ENCODE results near the gene POLDIP2.
A peak's percentile ranks its signal among the peaks of the same experiment; 100 is the strongest.

The POLDIP2 gene

DNA sequence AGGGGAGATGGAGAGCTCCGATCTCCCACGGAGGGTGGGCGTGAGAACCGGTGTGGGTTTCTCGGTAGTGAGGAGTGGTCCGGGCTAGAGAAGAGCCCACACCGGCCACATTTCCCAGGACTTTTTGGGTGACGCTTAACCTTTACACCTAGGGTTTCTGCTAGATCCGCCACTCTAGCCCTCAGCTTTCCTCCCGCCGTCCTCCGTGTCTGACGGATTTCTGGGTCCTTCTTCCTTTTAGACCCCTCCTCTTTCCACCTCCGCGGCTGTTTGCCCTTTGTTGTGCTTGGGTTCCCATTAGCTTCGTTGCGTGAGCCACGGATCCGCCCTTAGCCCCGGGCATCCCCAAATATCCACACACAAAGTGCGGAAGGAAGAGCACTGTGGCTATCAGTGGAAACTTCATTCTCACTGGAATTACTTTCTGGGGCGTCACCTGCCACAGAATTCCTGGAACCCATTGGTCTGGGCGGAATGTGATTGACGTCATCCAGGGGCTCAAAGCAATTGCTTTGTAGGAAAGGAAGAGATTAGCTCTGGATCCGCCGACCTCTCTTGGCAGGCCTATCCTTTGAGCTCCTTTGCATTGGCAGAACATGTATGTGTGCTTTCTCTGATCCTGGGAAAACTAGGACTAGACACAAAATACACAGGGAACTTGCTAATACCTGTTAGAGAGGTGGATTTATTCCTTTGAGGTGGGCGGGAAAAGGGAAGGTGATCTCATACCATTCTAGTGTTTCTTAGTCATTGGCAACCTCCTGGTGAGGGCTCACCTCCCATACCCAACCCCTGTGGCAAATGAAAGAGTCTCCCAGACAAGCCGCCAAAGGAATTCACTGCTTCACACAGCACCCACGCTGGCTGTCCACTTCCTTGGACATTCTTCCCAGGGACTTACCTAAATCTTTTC lies 21.1 kb downstream of the POLDIP2 start:
- DNase-seq (ENCODE audit: low read depth), result no peak

DNA sequence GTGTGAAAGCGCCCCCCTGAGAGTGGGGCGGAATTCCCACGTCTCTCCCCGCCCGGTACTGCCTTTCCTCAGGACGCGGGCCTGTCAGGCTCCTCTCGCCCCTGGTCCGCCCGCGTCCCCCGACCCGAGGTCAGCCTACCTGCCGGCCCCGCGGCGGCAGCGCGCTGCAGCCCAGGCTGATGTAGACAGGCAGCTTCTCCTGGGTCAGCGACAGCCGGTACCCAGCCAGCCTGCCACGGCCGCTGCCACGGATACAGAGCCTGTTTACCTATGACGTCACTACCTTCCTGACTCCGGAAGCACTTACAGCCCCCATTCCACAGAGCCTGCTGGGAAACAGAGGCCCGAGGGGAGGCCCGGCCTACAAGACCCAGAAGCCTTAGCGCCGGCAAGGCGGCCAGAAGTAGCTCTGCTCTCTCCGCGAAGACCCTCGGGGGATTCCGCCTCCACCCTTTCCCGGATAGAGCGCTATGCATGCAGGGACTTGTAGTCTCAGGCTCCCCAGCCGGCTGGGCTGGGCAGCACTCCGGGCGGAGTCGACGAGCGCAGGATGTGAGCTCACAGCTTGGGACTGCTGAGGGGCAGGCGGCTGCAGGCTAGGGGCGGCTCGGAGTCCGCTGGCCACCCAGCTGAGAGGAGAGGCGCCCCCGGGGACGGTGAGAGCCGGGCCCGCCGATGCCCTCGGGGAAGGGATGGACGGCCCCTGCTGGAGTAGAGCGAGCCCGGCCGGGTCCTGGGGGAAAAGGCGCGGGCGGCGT lies 21.9 kb downstream of the POLDIP2 start, which contains the start of the genes IFT20 and TNFAIP1:
TSS of gene IFT20 (minus strand) at position 272 of the 758 bp plus-strand sequence. CDS start 3,487 bp downstream, outside the sequence.
TSS of gene TNFAIP1 (plus strand) at position 561 of the 758 bp plus-strand sequence. CDS start 3,761 bp downstream, outside the sequence.
- DNase-seq (ENCODE audit: low read depth), result peak; percentile 96

DNA sequence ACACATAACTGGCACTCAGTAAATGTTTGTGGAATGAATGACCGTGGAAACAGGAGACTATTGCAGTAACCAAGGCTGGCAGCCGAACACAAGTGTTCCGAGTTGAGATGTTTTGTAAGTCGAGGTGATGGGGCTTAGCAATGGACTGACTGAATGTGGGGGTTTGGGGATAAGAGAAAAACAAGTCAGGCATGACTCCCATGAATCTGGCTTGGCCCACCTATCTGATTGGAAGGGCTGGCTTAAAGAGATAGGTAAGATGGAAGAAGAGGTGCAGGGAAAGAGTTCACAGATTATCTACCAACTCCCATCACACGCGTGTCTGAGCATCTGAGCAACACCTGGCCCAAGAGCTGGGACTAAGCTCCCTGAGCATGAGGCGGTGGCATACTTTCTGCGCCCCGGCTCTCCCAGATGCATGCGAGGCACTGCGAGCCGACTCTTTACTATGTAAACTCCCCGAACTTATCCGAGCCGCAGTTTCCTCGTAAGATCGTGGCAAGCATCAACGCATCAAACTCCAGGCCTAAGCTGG lies 22.6 kb downstream of the POLDIP2 start:
- no peak for DNase-seq (ENCODE audit: low read depth)

DNA sequence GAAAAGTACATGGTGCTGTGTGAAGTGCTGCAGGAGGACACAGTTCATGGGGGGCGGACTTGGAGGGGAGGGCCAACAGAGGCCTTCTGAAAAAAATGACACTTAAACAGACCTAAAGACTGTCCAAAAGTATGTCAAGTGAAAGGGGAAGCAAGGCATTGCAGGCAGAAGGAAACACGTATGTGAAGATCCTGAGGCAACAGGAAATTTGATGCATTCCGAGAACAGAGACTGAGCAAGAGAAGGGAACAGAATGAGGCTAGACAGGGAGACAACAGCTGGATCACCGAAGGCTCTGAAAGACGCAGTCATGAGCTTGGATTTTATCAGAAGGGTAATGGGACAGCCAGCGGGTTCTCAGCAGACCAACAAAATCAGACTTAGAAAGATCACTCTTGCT lies 23.2 kb downstream of the POLDIP2 start:
- no peak for DNase-seq (ENCODE audit: low read depth)

DNA sequence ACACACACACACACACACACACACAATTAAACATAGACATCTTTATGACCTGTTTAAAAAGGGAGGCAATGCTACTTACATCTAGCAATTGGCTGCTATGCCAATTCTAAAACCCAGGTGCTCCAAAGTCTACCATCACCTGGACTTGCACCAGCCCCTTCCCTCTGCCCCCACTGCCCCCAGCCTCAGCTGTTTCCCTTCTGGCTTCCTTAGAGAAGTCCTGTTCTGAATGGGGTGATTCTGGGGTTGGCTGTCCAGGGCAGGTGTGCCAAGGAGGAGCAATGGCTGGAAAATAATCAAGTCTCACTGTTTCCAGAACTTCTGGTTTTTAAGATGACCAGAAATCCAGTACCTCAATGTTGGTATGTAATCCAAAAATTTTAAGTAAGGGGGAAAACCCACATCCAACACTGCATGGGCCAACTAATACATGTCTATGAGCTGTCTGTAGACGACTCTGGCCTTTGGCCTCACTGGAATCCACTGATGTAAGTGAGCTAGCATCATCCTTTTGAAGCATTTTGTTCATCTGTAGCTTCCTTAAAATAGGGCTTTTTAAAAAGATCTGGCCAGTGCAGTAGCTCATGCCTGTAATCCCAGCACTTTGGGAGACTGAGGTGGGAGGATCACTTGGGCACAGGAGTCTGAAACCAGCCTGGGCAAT lies 24.1 kb downstream of the POLDIP2 start:
- DNase-seq (ENCODE audit: low read depth), result no peak

DNA sequence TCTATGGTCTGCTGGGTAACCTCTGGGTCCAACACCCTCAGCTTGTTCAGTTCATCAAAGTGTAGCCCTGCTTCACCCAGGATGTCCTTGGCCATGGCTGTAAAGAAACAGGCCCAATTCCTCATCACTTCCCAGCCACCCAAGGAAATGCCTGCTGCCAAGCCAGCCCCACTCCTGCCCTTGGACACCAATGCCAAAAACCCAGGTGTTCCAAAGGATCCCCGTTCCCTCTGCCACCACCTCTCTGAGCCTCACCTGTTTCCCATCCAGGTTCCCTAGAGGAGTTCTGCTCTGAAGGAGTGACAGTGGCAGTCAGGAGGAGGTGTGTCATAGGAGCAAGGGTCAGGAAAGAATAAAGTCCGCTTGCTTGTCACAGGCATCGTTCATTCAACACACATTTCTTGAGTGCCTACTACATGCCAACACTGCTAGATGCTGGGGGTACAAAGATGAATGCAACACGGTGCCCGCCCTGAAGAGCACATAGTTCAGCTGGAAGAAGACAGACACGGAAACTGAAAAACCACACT lies 25.4 kb downstream of the POLDIP2 start:
- no peak for DNase-seq (ENCODE audit: low read depth)

DNA sequence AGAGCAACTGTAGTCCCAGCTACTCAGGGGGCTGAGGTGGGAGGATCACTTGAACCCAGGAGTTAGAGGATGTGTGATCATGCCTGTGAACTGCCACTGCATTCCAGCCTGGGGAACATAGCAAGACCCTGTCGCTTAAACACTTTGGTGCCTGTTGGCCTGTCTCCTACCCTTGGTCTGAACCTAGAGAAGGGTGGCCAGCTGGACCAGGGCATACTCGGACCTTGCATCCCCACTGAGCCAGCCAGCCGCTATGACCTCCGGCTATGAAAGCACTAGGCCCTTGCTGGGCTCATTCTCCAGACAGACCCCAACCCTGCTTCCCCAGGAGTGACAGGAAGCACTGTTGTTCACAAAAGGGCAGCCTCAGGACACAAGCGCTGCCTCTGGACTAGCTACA lies 26.7 kb downstream of the POLDIP2 start:
- DNase-seq (ENCODE audit: low read depth), result no peak

DNA sequence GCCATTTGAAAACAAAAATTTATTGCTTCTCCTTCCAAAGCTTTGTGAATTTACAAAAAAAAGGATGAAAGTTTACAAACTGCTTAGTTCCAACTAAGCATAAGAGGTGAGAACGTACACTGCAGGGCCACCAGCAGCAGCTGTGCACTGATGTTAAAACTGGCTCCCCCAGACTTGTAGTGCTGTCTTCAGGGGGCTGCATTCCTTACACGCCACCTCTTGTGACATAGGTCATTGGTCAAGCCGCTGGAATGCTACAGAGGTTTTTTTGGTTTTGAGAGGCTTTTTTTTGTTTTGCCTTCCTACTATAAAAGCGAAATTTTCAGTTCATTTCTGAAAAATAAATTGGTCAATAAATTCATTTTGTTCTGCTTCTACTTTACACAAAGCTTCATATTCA lies 29.0 kb downstream of the POLDIP2 start:
- no peak for DNase-seq (ENCODE audit: low read depth)

DNA sequence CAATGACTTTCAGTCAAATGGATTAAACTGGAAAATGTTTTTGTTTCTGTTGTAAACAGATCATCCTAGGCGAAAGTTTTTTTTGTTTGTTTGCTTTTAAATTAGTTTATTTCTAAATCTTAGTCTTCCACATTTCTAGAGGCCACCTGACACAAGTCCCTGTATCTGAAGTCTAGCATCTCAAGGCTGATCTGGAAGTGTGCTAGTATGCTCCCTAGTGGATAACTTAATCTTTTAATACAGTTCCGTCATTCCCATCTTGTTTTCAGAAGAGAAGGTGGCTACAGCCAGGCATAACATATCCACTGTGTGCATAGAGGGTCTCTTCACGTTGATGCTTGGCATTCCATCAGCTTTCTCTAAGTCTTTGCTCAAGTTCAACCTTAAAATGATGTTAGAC lies 29.6 kb downstream of the POLDIP2 start:
- DNase-seq (ENCODE audit: low read depth), result no peak

DNA sequence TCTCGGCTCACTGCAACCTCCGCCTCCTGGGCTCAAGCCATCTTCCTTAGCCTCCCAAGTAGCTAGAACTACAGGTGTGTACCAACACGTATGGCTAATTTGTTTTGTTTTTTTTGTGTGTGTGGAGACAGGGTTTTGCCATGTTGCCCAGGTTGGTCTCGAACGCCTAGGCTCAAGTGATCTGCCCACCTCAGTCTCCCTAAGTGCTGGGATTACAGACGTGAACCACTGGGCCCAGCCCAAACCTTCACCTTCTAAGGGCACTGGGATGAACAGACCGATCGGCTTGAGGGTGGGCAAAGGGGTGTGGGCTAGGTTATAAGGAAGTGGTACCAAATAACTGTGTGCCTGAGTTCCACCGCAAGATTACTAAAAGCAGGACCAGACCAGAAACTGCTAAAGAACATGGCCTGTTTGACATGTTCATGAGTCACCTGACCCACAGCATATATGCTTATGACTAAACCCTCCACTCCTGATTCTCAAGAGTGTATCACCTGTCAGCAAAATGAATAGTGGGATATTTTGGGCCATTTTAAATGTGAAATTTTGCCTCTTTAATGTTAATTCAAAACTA lies 30.2 kb downstream of the POLDIP2 start:
- DNase-seq (ENCODE audit: low read depth), result no peak

DNA sequence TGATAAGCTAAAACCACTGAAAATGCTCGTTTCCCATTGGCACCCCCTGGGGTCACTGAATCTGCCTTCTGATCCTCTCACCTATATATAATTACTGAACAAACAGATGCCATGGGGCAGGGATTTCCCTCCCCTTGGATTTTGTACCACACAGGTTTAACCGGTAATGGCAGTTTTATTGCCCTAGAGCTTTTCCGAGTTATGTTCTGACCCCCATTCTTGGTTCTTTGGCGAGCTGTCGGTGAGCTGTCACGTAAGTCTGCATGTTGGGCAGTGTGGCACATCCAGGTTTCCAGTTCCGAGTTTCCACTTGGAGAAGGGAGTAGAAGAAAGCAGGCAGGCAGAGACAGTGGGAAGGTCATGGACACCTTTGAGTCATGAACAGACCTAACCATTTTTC lies 31.2 kb downstream of the POLDIP2 start:
- DNase-seq (ENCODE audit: low read depth), result no peak

DNA sequence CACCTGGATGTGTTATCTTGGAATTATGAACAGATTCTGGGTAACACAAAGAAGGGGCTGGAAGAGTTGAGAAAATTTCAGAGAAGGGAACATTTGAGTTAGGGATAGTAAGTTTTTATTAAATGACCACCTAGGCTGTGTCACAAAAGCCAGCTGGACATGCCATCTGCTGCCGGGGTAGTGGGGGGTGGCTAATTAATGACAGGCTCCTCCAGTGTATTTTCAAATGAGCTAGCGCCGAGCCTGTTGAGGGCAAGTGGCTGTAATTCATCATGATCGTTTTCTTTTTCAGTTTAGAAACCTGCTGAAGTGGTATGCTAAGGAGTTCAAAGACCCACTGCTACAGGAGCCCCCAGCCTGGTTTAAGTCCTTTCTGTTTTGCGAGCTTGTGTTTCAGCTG lies 32.1 kb downstream of the POLDIP2 start:
- DNase-seq (ENCODE audit: low read depth), result no peak

DNA sequence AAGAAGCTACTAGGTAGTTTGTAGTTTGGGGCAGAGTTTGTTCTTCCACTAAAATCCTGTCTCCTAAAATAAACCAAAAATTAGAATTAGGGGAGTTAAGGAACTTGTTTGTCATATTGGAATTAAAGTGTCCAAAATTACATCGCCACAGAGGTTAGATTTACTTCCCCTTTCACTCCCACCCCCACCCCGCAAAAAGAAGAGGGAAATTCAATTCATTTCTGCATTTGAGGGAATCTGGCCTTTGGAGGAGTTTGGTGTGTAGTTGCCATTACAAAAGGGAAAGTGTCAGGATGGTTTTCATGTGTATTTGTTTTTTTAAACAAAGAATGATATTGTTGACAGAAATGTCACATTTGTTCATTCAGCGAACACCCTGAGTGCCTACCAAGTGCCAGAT lies 32.5 kb downstream of the POLDIP2 start:
- DNase-seq (ENCODE audit: low read depth), result no peak

DNA sequence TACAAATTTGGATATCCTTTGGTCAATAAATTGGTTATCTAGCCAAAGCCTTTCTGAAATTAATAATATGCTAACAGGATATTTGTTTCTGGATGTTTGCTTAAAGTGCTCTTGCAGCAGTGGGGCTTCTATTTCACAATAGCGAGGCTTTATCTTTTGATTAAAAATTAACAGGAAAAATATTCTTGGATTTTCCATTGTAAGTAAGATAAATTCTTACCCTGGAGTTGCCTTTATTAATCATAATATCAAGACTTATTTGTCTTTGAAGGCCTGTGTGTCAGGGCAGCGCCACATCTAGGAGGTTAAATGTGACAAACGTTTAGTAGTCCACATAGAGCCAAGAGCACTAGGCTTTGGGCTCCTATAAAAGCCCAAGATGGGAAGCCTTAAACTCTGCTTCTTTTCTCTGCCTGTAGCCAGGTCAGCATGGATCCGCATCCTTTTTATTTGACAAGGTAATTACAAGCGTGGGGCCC lies 33.0 kb downstream of the POLDIP2 start:
- DNase-seq (ENCODE audit: low read depth), result no peak

DNA sequence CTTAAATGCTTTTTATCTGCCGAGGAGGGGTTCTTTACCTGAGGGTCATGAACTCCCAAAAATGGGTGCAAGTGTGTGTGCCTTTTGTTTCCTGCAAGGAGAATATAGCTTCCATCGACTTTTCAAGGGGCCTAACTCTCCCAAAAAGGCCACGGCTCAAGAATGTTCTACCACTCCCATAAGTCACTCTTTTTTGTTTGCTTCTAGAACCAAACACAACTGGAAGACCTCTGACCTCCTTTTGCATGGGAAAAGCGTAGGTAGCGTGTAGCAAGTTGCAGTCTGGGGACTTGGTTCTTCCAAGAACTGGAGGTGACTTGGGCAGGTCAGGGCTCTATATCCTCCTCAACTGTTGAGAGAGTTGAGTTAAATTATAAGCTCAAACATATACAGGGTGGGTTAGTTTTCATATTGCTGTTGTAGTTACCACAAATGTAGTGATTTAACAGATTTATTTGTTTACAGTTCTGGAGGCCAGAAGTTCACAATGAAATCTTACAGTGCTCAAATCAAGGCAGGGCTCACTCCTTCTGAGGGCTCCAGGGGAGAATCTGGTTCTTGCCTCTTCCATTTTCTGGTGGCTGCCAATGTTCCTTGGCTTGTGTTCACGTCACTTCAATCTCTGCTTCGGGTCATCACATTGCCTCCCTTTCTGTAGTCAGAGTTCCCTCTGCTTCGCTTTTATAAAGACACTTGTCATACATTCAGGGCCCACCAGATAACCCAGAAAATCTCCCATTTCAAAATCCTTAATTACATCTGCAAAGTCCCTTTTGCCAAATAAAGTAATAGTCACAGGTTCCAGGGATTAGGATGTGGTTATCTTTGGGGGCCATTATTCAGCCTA lies 36.9 kb downstream of the POLDIP2 start:
- DNase-seq (ENCODE audit: low read depth), result no peak

DNA sequence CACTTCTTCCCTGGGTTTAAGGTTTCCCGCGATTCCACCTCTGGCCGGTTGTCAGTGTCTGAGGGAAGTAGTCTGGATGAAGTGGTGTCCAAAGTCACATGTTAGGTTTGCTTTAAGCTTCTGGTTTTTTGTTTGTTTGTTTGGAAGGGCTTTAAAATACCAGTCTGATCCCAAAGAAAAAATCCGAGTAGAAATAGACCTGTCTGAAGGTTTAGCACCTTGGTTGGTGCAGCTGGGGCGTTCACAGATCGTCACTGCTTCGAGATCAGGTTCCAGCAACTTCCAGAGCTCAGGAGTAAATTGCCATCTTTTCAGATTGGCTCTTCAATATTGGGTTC lies 37.8 kb downstream of the POLDIP2 start:
- DNase-seq (ENCODE audit: low read depth), result no peak

DNA sequence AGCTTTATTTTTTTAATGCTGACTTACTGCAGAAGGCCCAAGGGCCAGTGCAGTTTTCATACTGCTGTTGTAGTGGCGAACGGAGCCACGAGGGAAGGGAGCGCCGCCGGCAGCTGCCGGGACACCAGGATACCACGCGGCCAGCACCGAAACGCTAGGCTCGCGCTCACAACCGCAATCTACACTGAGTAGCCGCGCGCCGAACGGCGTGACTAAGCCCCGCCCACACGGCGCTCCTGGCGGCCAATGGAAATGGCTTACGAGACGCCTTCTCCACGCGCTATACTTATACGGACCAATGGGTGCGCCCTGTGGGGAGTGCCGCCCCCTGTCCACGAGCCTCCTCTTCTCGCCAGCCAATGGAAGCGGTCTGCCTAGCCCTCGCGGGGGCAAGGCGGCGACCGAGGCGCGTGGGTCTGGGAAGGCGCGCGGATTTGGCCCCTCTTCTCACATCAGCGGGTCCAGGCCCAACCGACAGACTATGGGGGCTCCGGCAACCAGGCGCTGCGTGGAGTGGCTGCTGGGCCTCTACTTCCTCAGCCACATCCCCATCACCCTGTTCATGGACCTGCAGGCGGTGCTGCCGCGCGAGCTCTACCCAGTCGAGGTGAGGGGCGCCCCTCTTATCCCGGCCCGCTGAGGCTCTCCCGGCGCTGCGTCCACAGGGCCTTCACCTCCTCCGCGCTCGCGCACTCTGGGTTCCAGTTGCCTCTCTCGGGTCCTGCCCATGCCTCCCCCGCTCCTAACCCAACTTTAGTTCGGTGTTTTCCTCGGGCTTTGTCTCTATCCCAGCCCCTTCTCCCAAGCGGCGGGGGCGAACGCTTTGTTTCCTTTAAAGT lies 38.3 kb downstream of the POLDIP2 start, which contains the start of gene TMEM97:
TSS of gene TMEM97 (plus strand) at position 442 of the 839 bp plus-strand sequence. CDS start at position 482, 40 bp downstream.
- peak; percentile 88 for DNase-seq (ENCODE audit: low read depth)

DNA sequence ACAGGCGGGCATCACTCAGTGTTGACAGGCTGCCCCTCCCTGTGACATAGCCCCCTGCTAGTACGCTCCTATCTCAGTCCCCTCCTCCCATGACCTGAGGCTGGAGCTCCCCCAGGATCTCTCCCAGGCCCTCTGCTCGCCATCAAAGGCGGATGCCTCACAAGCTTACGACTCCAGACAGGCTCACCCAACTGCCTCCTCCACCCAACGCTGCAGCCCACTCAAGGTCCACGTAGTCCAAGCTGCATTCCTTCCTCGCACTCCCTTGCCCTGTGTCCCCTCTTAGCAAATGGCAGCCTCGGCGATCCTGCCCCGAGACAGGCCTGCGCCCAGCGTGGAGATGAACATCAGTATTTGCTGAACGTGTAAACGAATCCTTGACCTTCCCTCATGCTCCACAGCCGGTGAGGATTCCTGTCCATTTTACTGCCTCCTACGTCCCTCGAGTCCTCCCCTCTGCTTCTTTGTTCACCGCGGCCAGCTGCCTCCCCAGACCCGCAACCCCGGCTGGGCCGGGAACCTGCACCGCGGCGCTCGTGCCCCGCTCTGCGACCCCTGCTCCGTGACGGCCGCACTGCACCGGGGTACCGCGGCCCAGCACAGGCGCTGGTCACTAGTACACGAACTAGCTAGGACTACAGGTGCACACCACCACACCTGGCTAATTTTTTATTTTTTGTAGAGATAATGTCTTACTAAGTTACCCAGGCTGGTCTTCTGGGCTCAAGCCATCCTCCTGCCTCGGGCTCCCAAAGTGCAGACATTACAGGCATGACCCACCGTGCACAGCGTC lies 39.2 kb downstream of the POLDIP2 start:
- DNase-seq (ENCODE audit: low read depth), result no peak

All from activated gamma-delta T cell treated with anti-CD3 and anti-CD28 coated beads, Interleukin-2, amount 50 U/mL, for 16 hours (primary cell).